GM19099 (cell line): ENCODE data around the gene EIF4A3.
A peak's percentile ranks its signal among the peaks of the same experiment; 100 is the strongest.

Experiments used
- POLR2A ChIP-seq: IDR thresholded peaks from 3 replicates; pipeline ENCODE4 v1.6.1; 2011; ENCODE audit warnings: low read depth; ENCODE audit not compliant: insufficient read length; ENCODE audit errors: extremely low read depth

EIF4A3 gene

DNA sequence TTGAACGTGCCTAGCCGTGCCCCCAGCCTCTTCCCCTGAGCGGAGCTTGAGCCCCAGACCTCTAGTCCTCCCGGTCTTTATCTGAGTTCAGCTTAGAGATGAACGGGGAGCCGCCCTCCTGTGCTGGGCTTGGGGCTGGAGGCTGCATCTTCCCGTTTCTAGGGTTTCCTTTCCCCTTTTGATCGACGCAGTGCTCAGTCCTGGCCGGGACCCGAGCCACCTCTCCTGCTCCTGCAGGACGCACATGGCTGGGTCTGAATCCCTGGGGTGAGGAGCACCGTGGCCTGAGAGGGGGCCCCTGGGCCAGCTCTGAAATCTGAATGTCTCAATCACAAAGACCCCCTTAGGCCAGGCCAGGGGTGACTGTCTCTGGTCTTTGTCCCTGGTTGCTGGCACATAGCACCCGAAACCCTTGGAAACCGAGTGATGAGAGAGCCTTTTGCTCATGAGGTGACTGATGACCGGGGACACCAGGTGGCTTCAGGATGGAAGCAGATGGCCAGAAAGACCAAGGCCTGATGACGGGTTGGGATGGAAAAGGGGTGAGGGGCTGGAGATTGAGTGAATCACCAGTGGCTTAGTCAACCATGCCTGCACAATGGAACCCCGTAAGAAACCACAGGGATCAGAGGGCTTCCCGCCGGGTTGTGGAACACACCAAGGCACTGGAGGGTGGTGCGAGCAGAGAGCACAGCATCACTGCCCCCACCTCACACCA lies 44.8 kb downstream of the EIF4A3 start:
- TF ChIP-seq POLR2A, result no peak

DNA sequence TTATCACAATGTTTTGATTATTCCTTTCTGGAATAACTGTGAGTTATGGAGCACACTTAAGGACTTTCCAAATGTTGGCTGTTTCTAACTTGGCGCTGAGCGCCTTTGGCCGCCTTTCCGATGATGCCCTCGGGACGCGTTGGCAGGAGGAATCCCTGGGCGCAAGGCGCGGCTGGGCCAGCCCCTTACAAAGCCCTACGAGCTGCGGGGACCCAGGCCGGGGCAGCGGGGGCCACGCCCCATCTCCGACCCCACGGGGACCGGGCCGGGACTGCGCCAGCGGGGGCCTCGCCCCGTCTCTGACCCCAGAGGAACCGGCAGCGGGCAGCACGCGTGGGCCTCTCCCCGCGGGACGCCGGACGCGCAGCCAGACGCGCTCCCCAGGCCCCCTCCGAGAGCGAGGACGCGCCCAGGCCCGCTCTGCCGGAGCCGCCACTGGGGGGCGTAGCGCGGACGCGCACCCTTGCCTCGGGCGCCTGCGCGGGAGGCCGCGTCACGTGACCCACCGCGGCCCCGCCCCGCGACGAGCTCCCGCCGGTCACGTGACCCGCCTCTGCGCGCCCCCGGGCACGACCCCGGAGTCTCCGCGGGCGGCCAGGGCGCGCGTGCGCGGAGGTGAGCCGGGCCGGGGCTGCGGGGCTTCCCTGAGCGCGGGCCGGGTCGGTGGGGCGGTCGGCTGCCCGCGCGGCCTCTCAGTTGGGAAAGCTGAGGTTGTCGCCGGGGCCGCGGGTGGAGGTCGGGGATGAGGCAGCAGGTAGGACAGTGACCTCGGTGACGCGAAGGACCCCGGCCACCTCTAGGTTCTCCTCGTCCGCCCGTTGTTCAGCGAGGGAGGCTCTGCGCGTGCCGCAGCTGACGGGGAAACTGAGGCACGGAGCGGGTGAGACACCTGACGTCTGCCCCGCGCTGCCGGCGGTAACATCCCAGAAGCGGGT lies 45.6 kb downstream of the EIF4A3 start, which contains the start of gene GAA:
Gene GAA, plus strand, starts transcription at position 571 of the 935 bp plus-strand sequence. CDS start 3,006 bp downstream, outside the sequence.
- TF ChIP-seq POLR2A, result peak; percentile 85

GRCh38 chr17:80100035-80100323 lies 46.9 kb downstream of the EIF4A3 start:
- TF ChIP-seq POLR2A, result no peak

GRCh38 chr17:80099291-80100034 lies 47.5 kb downstream of the EIF4A3 start:
- no peak for TF ChIP-seq POLR2A

DNA sequence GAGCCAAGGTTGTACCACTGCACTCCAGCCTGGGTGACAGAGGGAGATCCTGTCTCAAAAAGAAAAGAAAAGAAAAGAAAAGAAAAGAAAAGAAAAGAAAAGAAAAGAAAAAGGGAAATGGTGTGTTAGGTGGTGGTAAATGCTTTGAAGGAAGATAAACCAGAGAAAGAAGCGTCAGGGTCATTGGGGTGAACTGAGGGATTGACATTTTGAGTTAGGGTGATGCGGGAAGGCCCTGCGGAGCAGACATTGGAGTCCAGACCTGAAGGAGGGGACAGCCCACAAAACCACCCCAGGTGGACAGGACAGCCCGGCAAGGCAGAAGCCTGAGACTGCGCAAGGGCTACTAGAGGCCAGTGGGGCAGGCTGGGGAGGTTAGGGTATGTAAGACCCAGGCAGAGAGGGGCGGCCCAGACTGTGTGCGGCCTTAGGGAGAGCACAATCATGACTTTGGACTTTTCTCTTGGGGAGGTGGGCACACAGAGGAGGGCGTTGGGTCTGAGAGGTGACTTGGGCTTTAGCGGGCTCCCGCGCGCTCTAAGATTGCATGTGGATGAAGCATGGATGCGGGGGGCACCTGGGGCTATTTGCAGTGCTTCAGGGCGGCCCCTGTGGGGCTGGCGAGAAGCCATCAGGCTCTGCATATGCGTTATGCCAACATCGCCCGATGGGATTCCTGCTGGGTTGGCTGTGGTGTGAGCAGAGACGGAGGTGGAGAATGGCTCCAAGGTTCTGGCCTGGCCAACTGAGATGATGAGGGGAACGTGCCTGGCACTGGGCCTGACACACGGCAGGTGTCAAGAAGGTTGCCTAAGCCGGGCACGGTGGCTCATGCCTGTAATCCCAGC lies 48.9 kb downstream of the EIF4A3 start:
- TF ChIP-seq POLR2A, result no peak

DNA sequence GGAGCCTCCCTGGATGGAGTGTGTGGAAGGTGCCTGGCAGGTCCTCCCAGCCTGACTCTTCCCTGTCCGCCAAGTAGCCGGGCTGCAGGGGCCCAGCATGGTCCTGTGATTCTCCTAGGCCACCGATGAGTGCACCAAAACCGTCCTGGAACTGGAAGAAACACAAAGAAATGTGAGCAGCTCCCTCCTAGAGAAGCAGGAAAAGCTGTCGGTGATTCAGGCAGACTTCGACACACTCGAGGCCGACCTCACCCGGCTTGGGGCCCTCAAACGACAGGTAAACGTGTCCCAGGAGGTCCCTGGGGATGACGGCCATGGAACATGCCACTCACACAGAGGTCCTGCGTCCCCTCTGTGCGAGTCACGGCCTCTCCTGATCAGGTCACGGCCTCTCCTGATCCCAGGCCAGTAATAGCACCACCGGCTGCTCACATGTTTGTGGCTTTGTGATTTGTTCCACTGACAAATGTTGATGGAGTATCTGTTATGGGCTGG lies 49.8 kb downstream of the EIF4A3 start:
- TF ChIP-seq POLR2A, result no peak

DNA sequence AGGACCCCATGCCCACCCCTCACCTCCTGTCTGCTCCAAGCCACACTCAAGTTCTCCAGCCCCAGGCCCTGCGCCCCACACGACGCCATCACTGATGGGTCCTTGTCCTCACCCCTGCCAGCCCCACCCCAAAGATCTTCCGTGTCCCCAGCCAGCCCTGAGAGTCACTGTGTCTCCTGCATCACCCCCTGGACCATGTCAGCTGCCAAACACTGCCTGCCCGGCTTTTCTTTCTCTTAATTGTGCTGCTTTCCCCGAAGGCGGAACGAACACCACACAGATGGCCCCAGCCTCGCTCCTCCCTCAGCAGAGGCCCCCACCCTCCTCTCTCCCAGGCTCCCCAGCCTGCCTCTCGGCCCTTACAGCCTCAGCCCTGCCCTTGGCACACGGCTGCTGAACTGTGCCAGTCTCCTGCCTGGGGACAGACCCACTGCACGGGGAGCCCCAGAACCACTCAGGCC lies 50.3 kb downstream of the EIF4A3 start:
- TF ChIP-seq POLR2A, result no peak

- no peak for TF ChIP-seq POLR2A
These were observed 51.0 kb downstream of the EIF4A3 start for GRCh38 chr17:80095844-80096475.

GRCh38 chr17:80095038-80095843 lies 51.7 kb downstream of the EIF4A3 start:
- TF ChIP-seq POLR2A, result no peak

GRCh38 chr17:80092959-80093358 lies 54.0 kb downstream of the EIF4A3 start:
- no peak for TF ChIP-seq POLR2A

- TF ChIP-seq POLR2A, result no peak
These were observed 55.6 kb downstream of the EIF4A3 start for GRCh38 chr17:80091376-80091775.

DNA sequence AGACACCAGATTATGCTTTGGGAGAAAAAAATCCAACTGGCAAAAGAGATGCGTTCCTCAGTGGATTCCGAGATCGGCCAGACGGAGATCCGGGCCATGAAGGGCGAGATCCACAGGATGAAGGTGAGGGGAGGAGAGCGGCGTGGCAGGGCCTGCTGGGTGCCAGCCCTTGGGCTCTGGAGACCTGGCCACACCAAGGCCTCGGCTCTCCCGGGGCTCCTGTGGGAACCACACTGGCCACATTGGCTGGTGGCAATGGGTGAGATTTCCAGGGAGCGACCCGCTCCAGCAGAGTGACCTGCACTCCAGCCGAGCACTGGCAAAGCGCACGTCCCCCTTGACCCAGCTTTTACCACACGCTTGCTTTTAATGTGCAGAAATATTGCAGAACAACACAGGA lies 57.2 kb downstream of the EIF4A3 start:
- no peak for TF ChIP-seq POLR2A
